GM12864 (cell line): ENCODE measurements around the gene TBC1D7.

Experiments
- DNase-seq: peaks from one replicate; pipeline ENCODE4 v3.0.0-alpha.2; 2011; ENCODE audit warnings: low read depth
- H3K4me3 ChIP-seq: 2 replicates; pipeline ENCODE4 v1.5.1; 2011; ENCODE audit warnings: mild to moderate bottlenecking, low read depth, low read length, control low read depth
- CTCF ChIP-seq: IDR thresholded peaks from 2 replicates; pipeline ENCODE4 v1.5.1; 2011; ENCODE audit warnings: low read depth, mild to moderate bottlenecking, moderate library complexity, low read length, control low read depth, inconsistent platforms; ENCODE audit errors: missing control alignments

Gene TBC1D7

DNA sequence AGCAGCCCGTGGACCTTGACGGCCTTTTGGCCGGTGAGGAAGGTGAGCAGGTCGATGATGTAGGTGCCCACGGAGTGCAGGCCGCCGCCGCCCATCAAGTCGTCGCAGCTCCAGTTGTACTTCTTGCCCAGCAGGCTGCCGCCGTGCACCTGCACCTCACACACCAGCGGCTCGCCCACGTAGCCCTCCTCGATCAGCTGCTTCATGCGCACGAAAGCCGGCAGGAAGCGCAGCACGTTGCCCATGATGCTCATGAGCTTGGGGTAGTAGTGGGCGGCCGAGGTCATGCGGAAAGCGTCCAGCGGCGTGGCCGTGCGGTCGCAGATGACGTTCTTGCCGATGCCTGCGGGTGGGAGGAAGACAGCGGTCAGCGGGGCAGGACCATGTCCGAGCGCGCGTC lies 37.0 kb upstream of the TBC1D7 start:
- no peak for DNase-seq
- no peak overlapping the region for H3K4me3 ChIP-seq
- TF ChIP-seq CTCF = no peak

- no peak overlapping the region for H3K4me3 ChIP-seq
- no peak for TF ChIP-seq CTCF
- no peak for DNase-seq
Measured at GRCh38 chr6:13364842-13365241, 36.5 kb upstream of the TBC1D7 start.

DNA sequence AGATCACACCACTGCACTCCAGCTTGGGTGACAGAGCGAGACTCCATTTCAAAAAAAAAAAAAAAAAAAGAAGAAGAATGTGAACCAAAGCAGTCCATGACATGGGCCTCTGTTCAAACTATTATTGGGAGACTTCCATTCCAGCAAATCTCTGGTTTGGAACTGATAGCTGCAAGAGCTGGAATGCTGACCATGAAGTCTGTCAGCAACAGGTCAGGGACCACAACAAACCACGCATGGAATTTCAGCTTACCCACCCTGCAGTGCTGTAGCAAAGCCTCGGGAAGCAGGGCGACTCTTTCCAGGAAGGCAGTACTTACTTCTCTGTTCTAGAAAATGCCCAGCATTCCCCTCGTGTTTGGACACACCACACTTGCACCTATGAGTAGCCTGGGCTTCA lies 34.1 kb upstream of the TBC1D7 start:
- no peak for TF ChIP-seq CTCF
- H3K4me3 ChIP-seq = no peak overlapping the region
- no peak for DNase-seq

GRCh38 chr6:13360671-13361540 lies 32.6 kb upstream of the TBC1D7 start:
- no peak for TF ChIP-seq CTCF
- H3K4me3 ChIP-seq = no peak overlapping the region
- DNase-seq = no peak

GRCh38 chr6:13359287-13359686 lies 30.9 kb upstream of the TBC1D7 start:
- DNase-seq = no peak
- TF ChIP-seq CTCF = no peak
- H3K4me3 ChIP-seq = no peak overlapping the region

DNA sequence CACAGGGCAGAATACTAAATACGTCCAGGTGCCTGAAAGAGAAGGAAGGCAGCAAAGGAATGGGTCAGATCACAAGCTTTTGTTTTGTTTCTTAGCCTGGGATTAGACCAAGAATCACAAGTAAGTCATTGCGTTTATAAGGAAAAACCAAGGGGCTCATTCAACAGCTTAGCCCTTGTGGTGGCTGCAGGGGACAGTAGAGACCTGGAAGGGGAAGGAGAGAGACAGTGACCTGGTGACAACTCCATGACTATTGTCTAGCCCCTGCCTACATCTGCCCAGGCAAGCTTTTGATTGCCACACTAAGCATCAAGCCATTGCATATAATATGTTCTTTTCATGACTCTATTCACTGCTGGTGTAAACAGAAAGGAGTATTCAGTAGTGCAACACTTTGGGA lies 30.2 kb upstream of the TBC1D7 start:
- no peak for DNase-seq
- no peak for TF ChIP-seq CTCF
- no peak overlapping the region for H3K4me3 ChIP-seq

DNA sequence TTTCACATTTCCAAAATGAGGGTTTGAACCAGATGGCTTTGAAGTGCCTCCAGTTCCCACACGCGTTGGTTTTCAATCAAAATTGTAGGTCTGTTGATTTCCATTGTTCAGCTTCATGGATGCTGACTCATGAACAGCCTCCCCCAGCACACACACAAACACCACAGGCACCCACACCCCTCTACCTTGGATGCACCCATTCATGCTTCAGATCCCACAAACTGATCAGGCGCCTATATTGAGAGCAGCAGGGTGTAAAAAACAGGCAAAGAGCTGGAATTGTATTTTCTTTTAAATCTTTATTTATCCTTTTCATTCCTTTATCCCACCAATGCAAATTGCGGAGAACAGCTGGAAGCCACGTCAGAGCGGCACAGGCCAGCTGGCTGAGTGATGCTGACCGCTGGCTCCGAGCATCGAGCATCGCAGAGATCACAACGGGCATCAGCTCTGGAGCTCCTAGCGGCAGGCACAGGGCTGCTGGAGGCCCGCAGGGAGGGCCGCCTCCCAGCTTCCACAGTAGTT lies 29.3 kb upstream of the TBC1D7 start:
- H3K4me3 ChIP-seq = no peak overlapping the region
- no peak for DNase-seq
- no peak for TF ChIP-seq CTCF
